Measurements from ENCODE around the gene SLC6A12. TPM values are rescaled to one million over a fixed set of nuclear protein-coding genes. Genes with fewer than 3 reads are reported as not detected.

SLC6A12 gene
- total RNA-seq, 1 experiment from 2014 or later, result 0.79 TPM

DNA sequence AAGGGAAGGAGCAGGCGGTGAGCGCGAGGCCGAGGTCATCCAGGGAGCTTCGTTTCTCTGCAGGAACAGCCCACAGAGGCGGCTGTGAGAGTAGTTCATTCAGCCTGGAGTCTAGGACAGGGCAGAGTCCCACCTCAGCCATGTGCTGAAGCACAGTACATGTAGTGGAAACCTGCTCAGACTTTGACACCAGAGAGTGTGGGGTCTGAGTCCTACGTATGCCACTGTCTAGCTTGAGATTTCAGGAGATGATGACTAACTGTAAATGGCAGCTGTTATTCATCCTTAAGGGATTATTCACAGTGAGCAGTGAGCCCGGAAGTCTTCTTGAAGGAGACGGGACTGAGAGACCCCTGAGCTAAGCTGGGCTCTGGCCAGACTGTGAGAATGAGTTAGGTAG lies 49.6 kb upstream of the SLC6A12 start:
- H3K4me3 Mint-ChIP-seq, result no peak overlapping the region
- H3K9me3 Mint-ChIP-seq, result no peaks in the 10 kb centered on the region
- CTCF ChIA-PET, result interaction anchor here (1.7 kb wide), 1 partner anchor 44 kb away, joined by 10 read pairs; no protein-coding TSS in a partner anchor
- ATAC-seq (no peak), DNase-seq (ENCODE audit: low spot score) (no peak)
- POLR2A ChIA-PET, result no interaction called here
- H3K27me3 Mint-ChIP-seq (ENCODE audit: low read depth), result no peaks in the 10 kb centered on the region; the same call in 1 of the 2 replicates
- H3K27ac Mint-ChIP-seq, result no peak overlapping the region
- peaks cover 7% of the 10 kb centered on the region; the same call in 1 of the 2 replicates for H3K4me1 Mint-ChIP-seq
- no peak for TF ChIP-seq ZNF121 (CRISPR knock-in tag; IDR thresholded peaks at IDR 0.05)
- TF ChIP-seq, protein P1, sequence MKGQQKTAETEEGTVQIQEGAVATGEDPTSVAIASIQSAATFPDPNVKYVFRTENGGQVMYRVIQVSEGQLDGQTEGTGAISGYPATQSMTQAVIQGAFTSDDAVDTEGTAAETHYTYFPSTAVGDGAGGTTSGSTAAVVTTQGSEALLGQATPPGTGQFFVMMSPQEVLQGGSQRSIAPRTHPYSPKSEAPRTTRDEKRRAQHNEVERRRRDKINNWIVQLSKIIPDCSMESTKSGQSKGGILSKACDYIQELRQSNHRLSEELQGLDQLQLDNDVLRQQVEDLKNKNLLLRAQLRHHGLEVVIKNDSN (CRISPR knock-in tag; IDR thresholded peaks at IDR 0.05), result no peak
- TF ChIP-seq, protein P2, sequence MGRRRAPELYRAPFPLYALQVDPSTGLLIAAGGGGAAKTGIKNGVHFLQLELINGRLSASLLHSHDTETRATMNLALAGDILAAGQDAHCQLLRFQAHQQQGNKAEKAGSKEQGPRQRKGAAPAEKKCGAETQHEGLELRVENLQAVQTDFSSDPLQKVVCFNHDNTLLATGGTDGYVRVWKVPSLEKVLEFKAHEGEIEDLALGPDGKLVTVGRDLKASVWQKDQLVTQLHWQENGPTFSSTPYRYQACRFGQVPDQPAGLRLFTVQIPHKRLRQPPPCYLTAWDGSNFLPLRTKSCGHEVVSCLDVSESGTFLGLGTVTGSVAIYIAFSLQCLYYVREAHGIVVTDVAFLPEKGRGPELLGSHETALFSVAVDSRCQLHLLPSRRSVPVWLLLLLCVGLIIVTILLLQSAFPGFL (CRISPR knock-in tag; IDR thresholded peaks at IDR 0.05; ENCODE audit: borderline replicate concordance), result no peak
- TF ChIP-seq, protein P3, sequence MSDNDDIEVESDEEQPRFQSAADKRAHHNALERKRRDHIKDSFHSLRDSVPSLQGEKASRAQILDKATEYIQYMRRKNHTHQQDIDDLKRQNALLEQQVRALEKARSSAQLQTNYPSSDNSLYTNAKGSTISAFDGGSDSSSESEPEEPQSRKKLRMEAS (CRISPR knock-in tag; IDR thresholded peaks at IDR 0.05), result no peak
- TF ChIP-seq, protein P4, sequence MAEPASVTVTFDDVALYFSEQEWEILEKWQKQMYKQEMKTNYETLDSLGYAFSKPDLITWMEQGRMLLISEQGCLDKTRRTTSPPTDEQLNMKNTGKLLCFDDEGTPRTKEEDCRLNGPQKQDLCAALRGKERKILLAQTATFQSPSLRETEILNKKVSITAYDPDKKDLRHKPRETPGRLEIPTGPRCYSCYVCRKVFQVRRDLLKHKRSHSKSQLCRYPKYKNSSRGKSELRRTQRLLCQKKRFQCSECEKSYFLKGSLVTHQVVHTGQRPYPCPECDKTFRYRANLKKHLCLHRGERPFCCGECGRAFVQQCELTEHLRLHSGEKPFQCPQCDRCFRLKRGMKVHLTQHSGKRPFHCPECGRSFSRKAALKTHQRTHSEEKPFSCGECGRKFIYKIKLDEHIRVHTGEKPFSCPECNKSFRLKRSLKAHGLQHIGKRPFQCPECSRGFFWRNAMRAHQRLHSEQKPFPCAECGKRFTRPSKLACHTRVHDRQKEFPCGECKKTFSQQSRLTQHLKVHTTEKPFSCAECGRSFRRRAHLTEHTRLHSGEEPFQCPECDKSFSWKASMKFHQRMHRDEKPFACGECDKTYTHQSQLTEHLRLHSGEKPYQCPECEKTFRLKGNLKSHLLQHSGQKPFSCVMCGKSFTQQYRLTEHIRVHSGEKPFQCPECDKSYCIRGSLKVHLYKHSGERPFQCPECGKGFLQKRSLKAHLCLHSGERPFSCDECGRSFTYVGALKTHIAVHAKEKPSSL (CRISPR knock-in tag; conservative IDR thresholded peaks at IDR 0.05), result no peak
- no peak for TF ChIP-seq ETV6 (CRISPR knock-in tag; IDR thresholded peaks at IDR 0.05)
- TF ChIP-seq TCF7 (CRISPR knock-in tag; IDR thresholded peaks at IDR 0.05; ENCODE audit: low read depth), result no peak
- TF ChIP-seq TEAD4 (CRISPR knock-in tag; IDR thresholded peaks at IDR 0.05), result no peak
- TF ChIP-seq ZNF138 (CRISPR knock-in tag; conservative IDR thresholded peaks at IDR 0.05), result no peak
- TF ChIP-seq MXD4 (CRISPR knock-in tag; IDR thresholded peaks at IDR 0.05; ENCODE audit: borderline replicate concordance), result no peak
- no peak for TF ChIP-seq HMGA2 (CRISPR knock-in tag; IDR thresholded peaks at IDR 0.05)
- no peak for TF ChIP-seq ZNF263 (CRISPR knock-in tag; IDR thresholded peaks at IDR 0.05; ENCODE audit: low read depth)
- TF ChIP-seq ZNF671 (CRISPR knock-in tag; IDR thresholded peaks at IDR 0.05), result no peak
- TF ChIP-seq ZNF317 (CRISPR knock-in tag; IDR thresholded peaks at IDR 0.05; ENCODE audit: borderline replicate concordance, low read depth), result no peak
- no peak for TF ChIP-seq SMAD4 (CRISPR knock-in tag; IDR thresholded peaks at IDR 0.05)
- no peak for TF ChIP-seq NR1H2 (CRISPR knock-in tag; IDR thresholded peaks at IDR 0.05)
- no peak for TF ChIP-seq ATF1 (CRISPR knock-in tag; IDR thresholded peaks at IDR 0.05)
- no peak for TF ChIP-seq ZBTB21 (CRISPR knock-in tag; IDR thresholded peaks at IDR 0.05; ENCODE audit: borderline replicate concordance)
- TF ChIP-seq, protein P5, sequence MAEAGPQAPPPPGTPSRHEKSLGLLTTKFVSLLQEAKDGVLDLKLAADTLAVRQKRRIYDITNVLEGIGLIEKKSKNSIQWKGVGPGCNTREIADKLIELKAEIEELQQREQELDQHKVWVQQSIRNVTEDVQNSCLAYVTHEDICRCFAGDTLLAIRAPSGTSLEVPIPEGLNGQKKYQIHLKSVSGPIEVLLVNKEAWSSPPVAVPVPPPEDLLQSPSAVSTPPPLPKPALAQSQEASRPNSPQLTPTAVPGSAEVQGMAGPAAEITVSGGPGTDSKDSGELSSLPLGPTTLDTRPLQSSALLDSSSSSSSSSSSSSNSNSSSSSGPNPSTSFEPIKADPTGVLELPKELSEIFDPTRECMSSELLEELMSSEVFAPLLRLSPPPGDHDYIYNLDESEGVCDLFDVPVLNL (CRISPR knock-in tag; IDR thresholded peaks at IDR 0.05; ENCODE audit: borderline replicate concordance, low read depth), result no peak
- no peaks in the 10 kb centered on the region for H3K36me3 Mint-ChIP-seq

DNA sequence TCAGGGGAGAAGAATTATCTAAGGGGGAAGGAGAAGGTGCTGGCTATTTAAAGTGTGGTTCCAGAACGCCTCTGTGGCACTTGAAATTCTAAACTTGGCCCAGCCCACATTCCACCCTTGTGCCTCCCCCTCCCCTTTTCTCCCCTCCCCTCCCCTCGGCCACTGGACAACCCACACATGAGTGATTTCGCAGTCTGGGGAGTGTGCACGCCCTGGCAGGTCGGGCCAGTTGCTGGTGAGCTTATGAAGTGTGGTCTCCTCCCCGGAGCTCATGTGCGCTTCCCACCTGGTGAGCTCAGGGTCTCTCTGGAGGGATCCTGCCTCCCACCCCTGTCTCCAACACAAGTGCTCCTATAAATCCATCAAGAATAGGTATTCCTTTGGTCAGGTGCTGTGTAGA lies 48.9 kb upstream of the SLC6A12 start, which contains the start of gene SLC6A13:
TSS of gene SLC6A13 (minus strand) at position 20 of the 400 bp plus-strand sequence. CDS start 2,784 bp downstream, outside the sequence.
- no peaks in the 10 kb centered on the region for H3K36me3 Mint-ChIP-seq
- CTCF ChIA-PET, result interaction anchor here (0.6 to 1.7 kb wide), 2 partner anchors 43 to 63 kb away, joined by 6 to 10 read pairs; no protein-coding TSS in a partner anchor
- no peak for TF ChIP-seq NFYB (CRISPR knock-in tag; conservative IDR thresholded peaks at IDR 0.05; ENCODE audit: low read depth)
- TF ChIP-seq, protein P6, sequence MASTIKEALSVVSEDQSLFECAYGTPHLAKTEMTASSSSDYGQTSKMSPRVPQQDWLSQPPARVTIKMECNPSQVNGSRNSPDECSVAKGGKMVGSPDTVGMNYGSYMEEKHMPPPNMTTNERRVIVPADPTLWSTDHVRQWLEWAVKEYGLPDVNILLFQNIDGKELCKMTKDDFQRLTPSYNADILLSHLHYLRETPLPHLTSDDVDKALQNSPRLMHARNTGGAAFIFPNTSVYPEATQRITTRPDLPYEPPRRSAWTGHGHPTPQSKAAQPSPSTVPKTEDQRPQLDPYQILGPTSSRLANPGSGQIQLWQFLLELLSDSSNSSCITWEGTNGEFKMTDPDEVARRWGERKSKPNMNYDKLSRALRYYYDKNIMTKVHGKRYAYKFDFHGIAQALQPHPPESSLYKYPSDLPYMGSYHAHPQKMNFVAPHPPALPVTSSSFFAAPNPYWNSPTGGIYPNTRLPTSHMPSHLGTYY (CRISPR knock-in tag; IDR thresholded peaks at IDR 0.05), result no peak
- TF ChIP-seq, protein P7, sequence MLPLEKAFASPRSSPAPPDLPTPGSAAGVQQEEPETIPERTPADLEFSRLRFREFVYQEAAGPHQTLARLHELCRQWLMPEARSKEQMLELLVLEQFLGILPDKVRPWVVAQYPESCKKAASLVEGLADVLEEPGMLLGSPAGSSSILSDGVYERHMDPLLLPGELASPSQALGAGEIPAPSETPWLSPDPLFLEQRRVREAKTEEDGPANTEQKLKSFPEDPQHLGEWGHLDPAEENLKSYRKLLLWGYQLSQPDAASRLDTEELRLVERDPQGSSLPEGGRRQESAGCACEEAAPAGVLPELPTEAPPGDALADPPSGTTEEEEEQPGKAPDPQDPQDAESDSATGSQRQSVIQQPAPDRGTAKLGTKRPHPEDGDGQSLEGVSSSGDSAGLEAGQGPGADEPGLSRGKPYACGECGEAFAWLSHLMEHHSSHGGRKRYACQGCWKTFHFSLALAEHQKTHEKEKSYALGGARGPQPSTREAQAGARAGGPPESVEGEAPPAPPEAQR (CRISPR knock-in tag; IDR thresholded peaks at IDR 0.05), result no peak
- TF ChIP-seq ZNF416 (CRISPR knock-in tag; IDR thresholded peaks at IDR 0.05), result no peak
- TF ChIP-seq SMAD4 (CRISPR knock-in tag; IDR thresholded peaks at IDR 0.05), result no peak
- no peak for TF ChIP-seq ZNF317 (CRISPR knock-in tag; IDR thresholded peaks at IDR 0.05; ENCODE audit: borderline replicate concordance, low read depth)
- no peak for TF ChIP-seq TEAD1 (CRISPR knock-in tag; IDR thresholded peaks at IDR 0.05)
- no peak for TF ChIP-seq ATF1 (CRISPR knock-in tag; IDR thresholded peaks at IDR 0.05)
- no peaks in the 10 kb centered on the region for H3K9me3 Mint-ChIP-seq
- H3K4me3 Mint-ChIP-seq, result no peak within 1 kb of the TSS
- DNase-seq (ENCODE audit: low spot score) (no peak), ATAC-seq (no peak)
- H3K4me1 Mint-ChIP-seq, result peaks cover 7% of the 10 kb centered on the region; the same call in 1 of the 2 replicates
- POLR2A ChIA-PET, result no interaction called here
- no peaks in the 10 kb centered on the region; the same call in 1 of the 2 replicates for H3K27me3 Mint-ChIP-seq (ENCODE audit: low read depth)
- H3K27ac Mint-ChIP-seq, result no peak within 1 kb of the TSS
